ENCODE data around the gene SRRM5.

DNA sequence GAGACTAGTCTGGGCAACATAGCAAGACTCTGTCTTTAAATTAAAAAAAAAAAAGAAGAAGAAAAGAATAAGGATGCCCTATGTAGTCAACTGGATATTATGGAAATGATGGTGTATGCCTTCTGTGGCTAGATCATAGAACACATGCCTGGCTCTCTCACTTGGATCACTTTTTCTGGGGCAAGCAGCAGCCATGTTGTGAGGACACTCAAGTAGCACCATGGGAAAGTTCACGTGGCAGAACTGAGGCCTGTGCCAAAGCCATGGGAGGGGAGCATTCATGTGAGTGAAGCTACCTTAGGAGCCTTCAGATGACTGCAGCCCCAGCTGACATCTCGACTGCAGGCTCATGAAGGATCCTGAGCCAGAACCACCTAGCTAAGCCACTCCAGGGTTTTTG, 46.1 kb downstream of the SRRM5 start:
- TF ChIP-seq POLR2AphosphoS5 (IDR thresholded peaks at IDR 0.05; ENCODE audit: insufficient read depth in 1 of 2, low read depth in 1 of 2), result no peak
- TF ChIP-seq, protein P1, sequence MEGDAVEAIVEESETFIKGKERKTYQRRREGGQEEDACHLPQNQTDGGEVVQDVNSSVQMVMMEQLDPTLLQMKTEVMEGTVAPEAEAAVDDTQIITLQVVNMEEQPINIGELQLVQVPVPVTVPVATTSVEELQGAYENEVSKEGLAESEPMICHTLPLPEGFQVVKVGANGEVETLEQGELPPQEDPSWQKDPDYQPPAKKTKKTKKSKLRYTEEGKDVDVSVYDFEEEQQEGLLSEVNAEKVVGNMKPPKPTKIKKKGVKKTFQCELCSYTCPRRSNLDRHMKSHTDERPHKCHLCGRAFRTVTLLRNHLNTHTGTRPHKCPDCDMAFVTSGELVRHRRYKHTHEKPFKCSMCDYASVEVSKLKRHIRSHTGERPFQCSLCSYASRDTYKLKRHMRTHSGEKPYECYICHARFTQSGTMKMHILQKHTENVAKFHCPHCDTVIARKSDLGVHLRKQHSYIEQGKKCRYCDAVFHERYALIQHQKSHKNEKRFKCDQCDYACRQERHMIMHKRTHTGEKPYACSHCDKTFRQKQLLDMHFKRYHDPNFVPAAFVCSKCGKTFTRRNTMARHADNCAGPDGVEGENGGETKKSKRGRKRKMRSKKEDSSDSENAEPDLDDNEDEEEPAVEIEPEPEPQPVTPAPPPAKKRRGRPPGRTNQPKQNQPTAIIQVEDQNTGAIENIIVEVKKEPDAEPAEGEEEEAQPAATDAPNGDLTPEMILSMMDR (IDR thresholded peaks at IDR 0.05), result no peak
- no peak for TF ChIP-seq POLR2A (IDR thresholded peaks at IDR 0.05)

Data from vagina (tissue), 2 donors.